B cell (primary cell): ENCODE data around the gene HOXA9. TPM values are rescaled to one million over a fixed set of nuclear protein-coding genes. Genes with fewer than 3 reads are reported as not detected.

Experiments
- ATAC-seq: fragments of 200-7000 bp; cut with Tn5 transposase; one replicate; pipeline ENCODE4 v1.10.0; 2021; ENCODE audit warnings: low read depth, mild to moderate bottlenecking, moderate number of reproducible peaks, moderate library complexity
- CTCF ChIA-PET: fragments of 350-600 bp; sonication (Branson Sonifier 250); formaldehyde crosslinking; loops from one replicate; lab custom pipeline; 2021; ENCODE audit warnings: antibody characterized with exemption, inconsistent platforms; lab: Charles Lee
- POLR2A ChIA-PET: fragments of 350-600 bp; sonication (Branson Sonifier 250); formaldehyde crosslinking; loops from one replicate; lab custom pipeline; 2021; ENCODE audit warnings: antibody characterized with exemption; lab: Charles Lee
- DNase-seq: peaks from one replicate; pipeline ENCODE4 v3.0.0; 2013
- H2AFZ ChIP-seq: 2 replicates; pipeline ENCODE4 v1.6.1; 2012; ENCODE audit warnings: mild to moderate bottlenecking, low read depth, low read length; ENCODE audit not compliant: insufficient read depth, poor library complexity, severe bottlenecking
- H3K27ac ChIP-seq, 2 donors: 1 replicate in 1 of 2; 2 replicates in 1 of 2; pipeline ENCODE4 v1.5.1; 2012 to 2013; ENCODE audit warnings: low read length in 2 of 2, mild to moderate bottlenecking in 2 of 2, moderate library complexity in 1 of 2
- H3K27me3 ChIP-seq, 4 experiments: fragments of 200-600 bp in 1 of 4; sonication (generic) in 1 of 4; replicated peaks in 1 of 4; 1 replicate in 2 of 4; 2 replicates in 2 of 4; pipeline versions ENCODE4 v1.6.1 to v1.7.0; 2013 to 2016; ENCODE audit warnings: low read length in 3 of 4, mild to moderate bottlenecking in 2 of 4, mixed read lengths in 1 of 4, moderate library complexity in 1 of 4; ENCODE audit not compliant: insufficient read depth in 4 of 4, control insufficient read depth in 3 of 4; ENCODE audit errors: control extremely low read depth in 1 of 4
- H3K36me3 ChIP-seq, 2 experiments: replicated peaks in 1 of 2; 1 replicate in 1 of 2; 2 replicates in 1 of 2; pipeline versions ENCODE4 v1.6.1 to v1.7.1; 2013; ENCODE audit warnings: low read length in 1 of 2; ENCODE audit not compliant: insufficient read depth in 2 of 2, control insufficient read depth in 1 of 2; ENCODE audit errors: control extremely low read depth in 1 of 2, extremely low read depth in 1 of 2
- H3K4me1 ChIP-seq, 2 donors: fragments of 200-600 bp in 1 of 2; sonication (generic) in 1 of 2; 1 replicate in 1 of 2; 2 replicates in 1 of 2; pipeline versions ENCODE4 v1.5.1 to v1.6.1; 2013 to 2017; ENCODE audit warnings: low read length in 2 of 2; ENCODE audit not compliant: control insufficient read depth in 2 of 2, insufficient read depth in 2 of 2
- H3K4me2 ChIP-seq: replicated peaks from 2 replicates; pipeline ENCODE3; 2012; ENCODE audit warnings: mild to moderate bottlenecking, low read depth, low read length; ENCODE audit not compliant: poor library complexity, severe bottlenecking
- H3K4me3 ChIP-seq, 5 experiments: fragments of 200-600 bp in 1 of 5; sonication (generic) in 1 of 5; 1 replicate in 3 of 5; 2 replicates in 2 of 5; pipeline versions ENCODE4 v1.5.1 to v1.7.0; 2011 to 2016; ENCODE audit warnings: low read length in 4 of 5, mild to moderate bottlenecking in 4 of 5, low read depth in 2 of 5, control low read depth in 1 of 5, moderate library complexity in 1 of 5; ENCODE audit not compliant: insufficient read depth in 1 of 5; ENCODE audit errors: control extremely low read depth in 1 of 5, extremely low read depth in 1 of 5
- H3K79me2 ChIP-seq: fragments of 200-600 bp; sonication (generic); one replicate; pipeline ENCODE4 v1.6.0; 2016; ENCODE audit warnings: low read length; ENCODE audit not compliant: control insufficient read depth, insufficient read depth
- H3K9ac ChIP-seq: fragments of 200-600 bp; sonication (generic); 2 replicates; pipeline ENCODE4 v1.6.1; 2017; ENCODE audit warnings: mild to moderate bottlenecking, low read length, moderate library complexity
- H3K9me3 ChIP-seq, 3 donors: one replicate each; pipeline versions ENCODE4 v1.6.1 to v1.7.1; 2013; ENCODE audit warnings: low read length in 2 of 3; ENCODE audit not compliant: control insufficient read depth in 2 of 3, insufficient read depth in 1 of 3; ENCODE audit errors: control extremely low read depth in 1 of 3
- H4K20me1 ChIP-seq: 2 replicates; pipeline ENCODE4 v1.6.0; 2012; ENCODE audit warnings: mild to moderate bottlenecking, low read length; ENCODE audit not compliant: insufficient read depth, control insufficient read depth, poor library complexity, severe bottlenecking
- H3K27ac Mint-ChIP-seq: one replicate; pipeline ENCODE4 v1.8.0; 2021; ENCODE audit warnings: mixed read lengths
- H3K27me3 Mint-ChIP-seq: one replicate; pipeline ENCODE4 v1.8.0; 2021; ENCODE audit warnings: mixed read lengths
- H3K4me1 Mint-ChIP-seq: one replicate; pipeline ENCODE4 v1.8.0; 2021; ENCODE audit warnings: mixed read lengths
- H3K4me3 Mint-ChIP-seq: one replicate; pipeline ENCODE4 v1.8.0; 2021; ENCODE audit warnings: mixed read lengths
- H3K9me3 Mint-ChIP-seq: one replicate; pipeline ENCODE4 v1.8.0; 2022; ENCODE audit warnings: mixed read lengths; ENCODE audit not compliant: insufficient read depth
- EZH2 ChIP-seq: IDR thresholded peaks from 2 replicates; pipeline ENCODE4 v1.6.1; 2012; ENCODE audit warnings: borderline replicate concordance, low read depth, mild to moderate bottlenecking, moderate library complexity, low read length; ENCODE audit not compliant: insufficient read depth, poor library complexity, severe bottlenecking
- WGBS: methylation state at CpG from one replicate; pipeline ENCODE4 v1.1.5; 2013; ENCODE audit warnings: missing lambda C conversion rate; ENCODE audit not compliant: insufficient coverage; 5-methylcytosine and 5-hydroxymethylcytosine counted together
- intact Hi-C: fragments of 100-400 bp; cut with micrococcal nuclease; formaldehyde crosslinking; loops from one replicate; pipeline ENCODE4 v1.10.0; 2022
- polyA plus RNA-seq: library from polyadenylated mRNA; depleted of rRNA; stranded (reverse); fragments of >200 nt; gene quantifications from 2 replicates; pipeline ENCODE4 v1.2.3, GENCODE V29; 2012
- total RNA-seq, 2 donors: library from RNA; stranded (reverse); fragments of 120-200 nt in 1 of 2; gene quantifications; 1 replicate in 1 of 2; 2 replicates in 1 of 2; pipeline versions ENCODE4 v1.2.3 to v1.2.4, GENCODE V29; 2013 to 2022
- TF ChIP-seq, protein P1 (sequence below): fragments of 200-600 bp; IDR thresholded peaks from one replicate; pipeline ENCODE4 v1.8.0; 2022; ENCODE audit warnings: antibody characterized with exemption, mild to moderate bottlenecking

HOXA9 gene
- total and polyA plus RNA-seq, 2 donors (not counting 1 experiment from before 2014, with no cell fraction given), result 0.07 TPM; not detected in 1

DNA sequence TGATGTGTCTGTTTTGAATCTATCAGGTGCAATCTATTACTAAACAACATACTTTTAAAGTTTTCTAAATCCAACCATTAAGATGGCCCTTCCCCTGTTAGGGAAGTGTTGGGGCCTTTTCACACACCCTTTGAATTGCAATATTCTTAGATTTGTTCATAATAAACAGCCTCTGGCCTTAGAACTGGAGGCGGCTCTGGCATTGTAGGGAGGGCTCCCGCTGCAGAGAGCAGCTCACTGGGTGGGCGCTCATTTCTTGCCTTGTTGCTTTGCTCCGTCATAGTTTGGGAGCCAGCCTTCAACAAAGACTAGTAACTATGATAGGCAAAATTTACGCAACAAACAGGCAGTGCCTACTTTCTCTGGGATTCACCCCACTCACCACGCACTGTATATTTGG, 13.0 kb upstream of the HOXA9 start:
- Histone ChIP-seq H3K27me3 (peaks cover 0 to 94% (median 73%) of the 10 kb centered on the region in 4 experiments), H3K4me1 (peaks cover 23 to 40% of the 10 kb centered on the region in 2 donors), H3K36me3 (no peaks in the 10 kb centered on the region), H4K20me1 (no peaks in the 10 kb centered on the region), H2AFZ (no peak overlapping the region), H3K79me2 (no peaks in the 10 kb centered on the region), H3K9ac (no peak overlapping the region), H3K27ac (no peak overlapping the region), H3K4me3 (no peak overlapping the region), H3K4me2 (no peak overlapping the region), H3K9me3 (peaks cover 0 to 50% (median 0%) of the 10 kb centered on the region in 3 donors)
- intact Hi-C loops, result no loop called here
- TF ChIP-seq, protein P1, sequence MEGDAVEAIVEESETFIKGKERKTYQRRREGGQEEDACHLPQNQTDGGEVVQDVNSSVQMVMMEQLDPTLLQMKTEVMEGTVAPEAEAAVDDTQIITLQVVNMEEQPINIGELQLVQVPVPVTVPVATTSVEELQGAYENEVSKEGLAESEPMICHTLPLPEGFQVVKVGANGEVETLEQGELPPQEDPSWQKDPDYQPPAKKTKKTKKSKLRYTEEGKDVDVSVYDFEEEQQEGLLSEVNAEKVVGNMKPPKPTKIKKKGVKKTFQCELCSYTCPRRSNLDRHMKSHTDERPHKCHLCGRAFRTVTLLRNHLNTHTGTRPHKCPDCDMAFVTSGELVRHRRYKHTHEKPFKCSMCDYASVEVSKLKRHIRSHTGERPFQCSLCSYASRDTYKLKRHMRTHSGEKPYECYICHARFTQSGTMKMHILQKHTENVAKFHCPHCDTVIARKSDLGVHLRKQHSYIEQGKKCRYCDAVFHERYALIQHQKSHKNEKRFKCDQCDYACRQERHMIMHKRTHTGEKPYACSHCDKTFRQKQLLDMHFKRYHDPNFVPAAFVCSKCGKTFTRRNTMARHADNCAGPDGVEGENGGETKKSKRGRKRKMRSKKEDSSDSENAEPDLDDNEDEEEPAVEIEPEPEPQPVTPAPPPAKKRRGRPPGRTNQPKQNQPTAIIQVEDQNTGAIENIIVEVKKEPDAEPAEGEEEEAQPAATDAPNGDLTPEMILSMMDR, result no peak
- TF ChIP-seq EZH2, result no peak
- Mint-ChIP-seq H3K27ac (no peak overlapping the region), H3K4me3 (no peak overlapping the region), H3K4me1 (peaks cover 11% of the 10 kb centered on the region), H3K27me3 (peaks cover 60% of the 10 kb centered on the region), H3K9me3 (no peaks in the 10 kb centered on the region)
- POLR2A ChIA-PET, result no interaction called here
- 93% methylated on average over 4 of the region's 6 CpGs for WGBS
- no peak for DNase-seq
- CTCF ChIA-PET, result interaction anchor here (0.6 to 2.7 kb wide), 9 partner anchors 16 to 1286 kb away, joined by 3 to 15 read pairs (median 4); no protein-coding TSS in a partner anchor
- no peak for ATAC-seq

DNA sequence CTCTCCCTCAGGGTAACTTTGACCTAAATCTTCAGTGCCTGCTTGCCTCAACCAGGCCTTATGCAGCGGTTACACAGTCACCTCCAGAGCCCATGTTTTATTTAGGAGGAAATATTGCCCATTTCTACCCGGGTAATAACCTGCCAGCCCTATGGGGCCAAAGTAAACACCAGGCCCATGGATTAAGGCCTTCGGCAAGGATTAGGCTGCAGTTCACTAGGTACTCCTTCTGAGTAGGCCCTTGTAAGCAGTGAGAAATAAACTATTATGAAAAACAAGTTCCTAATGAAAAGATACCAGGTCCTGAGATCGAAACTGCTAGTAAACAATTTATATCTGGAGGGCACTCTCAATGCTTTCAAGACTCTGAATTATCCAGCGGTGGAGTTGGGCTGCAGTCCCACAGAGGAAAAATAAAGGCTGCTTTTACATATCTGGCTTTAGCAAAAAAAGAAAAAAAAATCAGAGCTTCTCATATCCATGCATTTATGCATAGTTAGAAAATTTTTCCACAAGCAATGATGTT, 12.5 kb upstream of the HOXA9 start:
- Histone ChIP-seq H3K4me3 (no peak overlapping the region), H3K36me3 (no peaks in the 10 kb centered on the region), H3K79me2 (no peaks in the 10 kb centered on the region), H3K9me3 (peaks cover 0 to 49% (median under 1%) of the 10 kb centered on the region in 3 donors), H4K20me1 (no peaks in the 10 kb centered on the region), H3K9ac (no peak overlapping the region), H3K27me3 (peaks cover 0 to 93% (median 70%) of the 10 kb centered on the region in 4 experiments), H2AFZ (no peak overlapping the region), H3K4me1 (peaks cover 23 to 40% of the 10 kb centered on the region in 2 donors), H3K4me2 (no peak overlapping the region), H3K27ac (no peak overlapping the region)
- intact Hi-C loops, result no loop called here
- CTCF ChIA-PET, result interaction anchor here (0.9 to 2.7 kb wide), 4 partner anchors 8 to 32 kb away, joined by 4 to 9 read pairs (median 6); no protein-coding TSS in a partner anchor
- WGBS, result 93% methylated on average over 3 of the region's 5 CpGs
- H3K4me3 Mint-ChIP-seq, result no peak overlapping the region
- no peak overlapping the region for H3K27ac Mint-ChIP-seq
- H3K4me1 Mint-ChIP-seq, result peaks cover 11% of the 10 kb centered on the region
- no peak for DNase-seq
- H3K27me3 Mint-ChIP-seq, result peaks cover 59% of the 10 kb centered on the region
- TF ChIP-seq, protein P1, result no peak
- no peak for TF ChIP-seq EZH2
- ATAC-seq, result no peak
- H3K9me3 Mint-ChIP-seq, result no peaks in the 10 kb centered on the region
- POLR2A ChIA-PET, result no interaction called here
